SH-SY5Y (cell line): ENCODE data around the gene ZNF552.
"Not testable (repeated sequence)": the region's sequence is repeated elsewhere in the genome, so short reads cannot be mapped to it uniquely, and the experiment has no call there.

ENCODE experiments used
- GATA2 ChIP-seq: IDR thresholded peaks from 2 replicates; pipeline ENCODE4 v1.6.1; 2011; ENCODE audit warnings: mild to moderate bottlenecking, low read depth, low read length
- GATA3 ChIP-seq: IDR thresholded peaks from 2 replicates; pipeline ENCODE4 v1.6.1; 2011; ENCODE audit warnings: low read depth, mild to moderate bottlenecking, low read length, moderate library complexity

ZNF552 gene

GRCh38 chr19:57814505-57815246, at the start of gene ZNF552:
ZNF552 (minus strand) TSS chr19:57814913; CDS start chr19:57814743, 170 bp downstream.
- no peak for TF ChIP-seq GATA2

- TF ChIP-seq GATA2 (0 out of 2 replicates have a peak, but pooled peaks have one; percentile 39), GATA3 (no peak)
These were observed 35.9 kb upstream of the ZNF552 start for GRCh38 chr19:57850553-57851017.

DNA sequence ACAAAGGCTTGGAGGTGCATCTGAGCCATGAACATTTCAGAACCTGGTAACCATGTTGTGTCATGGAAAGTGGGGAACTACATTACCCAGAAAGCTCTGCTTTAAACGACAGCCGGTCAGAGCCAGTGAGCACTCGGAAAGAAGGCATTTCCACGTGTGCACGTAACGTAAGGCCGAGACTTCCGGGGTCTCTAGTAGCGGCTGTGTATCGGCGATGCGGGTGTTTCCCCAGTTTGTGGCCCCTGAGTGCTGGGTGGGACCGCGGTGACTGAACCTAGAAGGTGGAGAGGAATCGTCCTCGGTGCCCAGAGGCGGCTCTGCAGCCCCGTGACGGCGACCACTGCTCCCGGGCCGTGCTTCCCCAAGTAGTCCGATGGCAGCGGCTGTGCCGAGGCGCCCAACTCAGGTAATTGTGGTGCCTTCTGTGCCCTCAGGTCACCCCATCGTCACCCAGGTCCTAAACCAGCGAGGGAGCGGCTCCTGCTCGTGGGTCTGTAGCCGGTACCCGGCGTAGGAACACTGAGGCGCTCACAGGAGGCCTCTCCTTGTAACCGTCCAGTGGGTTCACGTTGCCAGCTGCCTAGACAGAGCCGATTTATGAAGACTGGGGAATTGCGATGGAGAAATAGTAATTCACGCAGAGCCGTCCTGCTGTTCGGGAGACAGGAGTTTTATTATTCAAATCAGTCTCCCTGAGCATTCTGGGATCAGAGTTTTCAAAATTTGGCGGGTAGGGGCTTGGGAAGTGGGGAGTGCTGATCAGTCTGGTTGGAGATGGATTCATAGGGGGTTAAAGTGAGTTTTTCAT, 35.2 kb upstream of the ZNF552 start, which contains the start of gene ZNF587:
Gene ZNF587 (plus strand): TSS at position 194 of the 808 bp plus-strand sequence. CDS start 180 bp downstream, at position 374.
- TF ChIP-seq GATA2, GATA3: not testable (repeated sequence)

- TF ChIP-seq GATA3: no peak
- no peak for TF ChIP-seq GATA2
These were observed 26.5 kb upstream of the ZNF552 start for GRCh38 chr19:57841122-57841763.

DNA sequence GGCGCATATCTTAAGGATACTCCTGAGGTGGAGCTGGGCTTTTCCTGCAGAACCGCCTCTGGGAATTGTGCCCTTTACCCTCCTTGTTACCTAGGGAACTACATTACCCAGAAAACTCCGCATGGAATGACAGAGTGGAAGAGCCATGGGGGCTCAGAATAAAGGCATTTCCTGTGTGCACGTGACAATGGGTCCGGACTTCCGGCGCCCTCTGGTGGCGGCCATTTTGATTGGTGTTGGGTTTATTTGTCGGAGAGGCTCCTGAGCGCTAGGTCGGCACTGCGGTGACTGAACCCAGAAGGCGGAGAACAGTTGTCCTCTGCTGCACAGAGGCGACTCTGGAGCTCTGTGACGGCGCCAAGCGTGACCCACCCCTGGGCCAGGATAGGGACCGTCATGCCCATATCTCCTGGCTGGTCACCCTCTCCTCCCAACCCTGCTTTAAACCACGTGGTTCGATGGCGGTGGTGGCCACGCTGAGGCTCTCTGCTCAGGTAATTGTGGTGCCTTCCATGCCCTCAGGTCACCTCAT, 15.4 kb upstream of the ZNF552 start, which contains the start of gene ZNF587B:
Gene ZNF587B (plus strand): TSS at position 229 of the 532 bp plus-strand sequence. CDS start 230 bp downstream, at position 459.
- TF ChIP-seq GATA2 (no peak), GATA3 (no peak)

GRCh38 chr19:57829316-57829715, 14.6 kb upstream of the ZNF552 start:
- TF ChIP-seq GATA3 (no peak), GATA2 (no peak)

DNA sequence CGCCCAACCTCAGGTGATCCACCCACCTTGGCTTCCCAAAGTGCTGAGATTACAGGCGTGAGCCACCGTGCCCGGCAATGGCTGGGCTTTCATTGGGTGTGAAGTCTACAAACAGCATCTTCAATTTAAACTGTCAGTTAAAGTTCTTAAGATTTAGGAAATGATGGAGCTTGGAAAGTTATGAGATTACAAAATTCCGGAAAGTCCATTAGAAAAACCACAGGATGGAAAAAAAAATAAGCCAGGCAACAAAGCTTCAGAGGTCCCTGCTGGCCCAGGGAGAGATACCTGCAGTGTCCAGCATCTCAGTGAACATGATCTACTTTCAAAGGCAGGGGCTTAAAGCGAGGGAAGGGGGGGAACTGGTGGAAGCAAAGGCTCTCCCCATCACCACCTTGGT, 10.8 kb upstream of the ZNF552 start:
- TF ChIP-seq GATA2: no peak
- no peak for TF ChIP-seq GATA3

GRCh38 chr19:57820599-57820998, 5.9 kb upstream of the ZNF552 start:
- TF ChIP-seq GATA3 (no peak), GATA2 (no peak)

DNA sequence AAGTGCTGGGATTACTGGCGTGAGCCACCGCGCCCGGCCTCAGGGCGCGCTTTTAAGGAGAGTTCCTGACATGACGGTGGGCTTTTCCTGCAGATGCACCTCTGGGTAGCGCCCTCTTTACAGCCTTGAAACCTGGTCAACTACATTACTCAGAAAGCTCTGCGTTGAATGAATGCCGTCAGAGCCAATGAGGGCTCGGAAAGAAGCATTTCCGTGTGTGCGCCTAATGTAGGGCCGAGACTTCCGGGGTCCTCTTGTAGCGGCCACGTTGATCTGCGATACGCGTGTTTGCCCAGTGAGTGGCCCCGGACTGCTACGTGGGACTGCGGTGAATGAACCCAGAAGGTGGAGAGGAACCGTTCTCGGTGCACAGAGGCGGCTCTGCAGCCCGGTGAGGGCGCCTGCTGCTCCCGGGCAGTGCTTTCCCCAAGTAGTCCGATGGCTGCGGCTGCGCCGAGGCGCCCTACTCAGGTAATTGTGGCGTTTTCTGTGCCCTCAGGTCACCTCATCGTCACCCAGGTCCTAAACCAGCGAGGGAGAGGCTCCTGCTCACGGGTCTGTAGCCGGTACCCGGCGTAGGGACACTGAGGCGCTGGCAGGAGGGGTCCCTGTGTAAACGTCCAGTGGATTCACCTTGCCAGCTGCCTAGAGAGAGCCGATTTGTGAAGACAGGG, 4.9 kb upstream of the ZNF552 start:
- TF ChIP-seq GATA3 (no peak), GATA2 (no peak)

- no peak for TF ChIP-seq GATA2
- no peak for TF ChIP-seq GATA3
These were observed 3.7 kb upstream of the ZNF552 start for GRCh38 chr19:57818378-57818777.

GRCh38 chr19:57817976-57818375, 3.3 kb upstream of the ZNF552 start:
- TF ChIP-seq GATA2: no peak
- no peak for TF ChIP-seq GATA3

- TF ChIP-seq GATA2 (no peak), GATA3 (no peak)
These were observed 1.9 kb upstream of the ZNF552 start for GRCh38 chr19:57816652-57817051.

- TF ChIP-seq GATA2 (no peak), GATA3 (no peak)
These were observed 748 bp upstream of the ZNF552 start for GRCh38 chr19:57815247-57816075.

GRCh38 chr19:57813919-57814504, 701 bp downstream of the ZNF552 start:
- TF ChIP-seq GATA2: no peak
- no peak for TF ChIP-seq GATA3
